NB4 (cell line): ENCODE results near the gene PIAS4.

Source experiments
- DNase-seq: peaks from one replicate; pipeline ENCODE4 v3.0.0; 2010; ENCODE audit warnings: low read depth
- H3K4me3 ChIP-seq: one replicate; pipeline ENCODE4 v1.5.1; 2011; ENCODE audit warnings: mild to moderate bottlenecking, low read depth, low read length, moderate library complexity
- MYC ChIP-seq: IDR thresholded peaks from 2 replicates; pipeline ENCODE4 v1.6.1; 2011; ENCODE audit warnings: low read depth, low read length
- POLR2A ChIP-seq: IDR thresholded peaks from 2 replicates; pipeline ENCODE4 v1.6.1; 2011; ENCODE audit warnings: mild to moderate bottlenecking; ENCODE audit not compliant: insufficient read length; ENCODE audit errors: extremely low read depth
- TF ChIP-seq, protein P1 (sequence below): IDR thresholded peaks from one replicate; pipeline ENCODE4 v1.5.1; 2012; ENCODE audit warnings: low read depth, low read length
- TF ChIP-seq, protein P2 (sequence below): IDR thresholded peaks from 2 replicates; pipeline ENCODE4 v1.6.1; 2011; ENCODE audit warnings: low read depth, low read length

Gene PIAS4

DNA sequence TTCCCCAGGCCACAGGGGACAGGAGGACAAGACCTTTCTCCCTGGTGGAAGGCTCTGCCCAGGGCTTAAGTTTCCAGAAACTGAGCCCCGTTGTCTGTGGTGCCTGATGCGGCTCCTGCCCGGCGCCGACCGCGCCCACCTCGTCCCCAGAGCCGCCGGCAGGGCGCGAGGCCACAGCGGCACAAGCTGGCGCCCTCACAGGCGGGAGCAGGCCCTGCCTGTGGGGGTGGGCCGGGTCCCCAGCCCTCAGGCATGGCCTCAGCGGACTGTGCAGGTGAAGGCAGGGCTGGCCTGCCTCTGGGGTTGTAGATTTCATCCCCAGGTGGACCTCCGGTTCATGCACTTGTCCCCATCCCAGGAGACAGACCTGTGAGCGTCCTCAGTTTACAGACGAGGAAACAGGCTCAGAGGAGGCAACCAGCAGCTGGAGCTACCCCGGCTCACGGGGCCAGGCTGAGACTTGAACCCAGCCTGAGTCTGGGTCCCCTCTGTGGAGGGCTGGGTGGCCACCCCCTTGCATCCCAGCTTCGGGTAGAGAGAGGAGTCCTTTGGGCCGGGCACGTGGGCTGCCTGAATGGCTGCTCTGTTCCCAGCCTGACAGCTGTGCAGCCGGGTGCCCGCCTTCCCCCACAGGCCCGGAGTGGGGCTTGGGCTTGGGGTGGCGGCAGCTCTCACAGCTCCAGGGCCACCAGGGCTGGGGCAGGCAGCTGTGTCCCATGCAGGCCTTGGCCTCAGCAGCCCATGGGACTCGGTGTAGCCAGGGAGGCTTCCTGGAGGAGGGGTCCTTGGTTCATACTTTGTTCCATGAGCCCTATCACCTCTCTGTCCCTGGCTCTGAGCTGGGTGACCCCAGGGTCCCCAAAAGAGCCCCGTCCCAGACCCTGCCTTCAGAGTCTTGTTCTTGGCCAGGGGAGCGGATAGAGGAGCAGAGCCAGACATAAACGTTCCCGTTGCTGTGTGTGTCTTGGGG is 26.8 kb downstream of the PIAS4 start:
- no peak for DNase-seq
- TF ChIP-seq, protein P1, sequence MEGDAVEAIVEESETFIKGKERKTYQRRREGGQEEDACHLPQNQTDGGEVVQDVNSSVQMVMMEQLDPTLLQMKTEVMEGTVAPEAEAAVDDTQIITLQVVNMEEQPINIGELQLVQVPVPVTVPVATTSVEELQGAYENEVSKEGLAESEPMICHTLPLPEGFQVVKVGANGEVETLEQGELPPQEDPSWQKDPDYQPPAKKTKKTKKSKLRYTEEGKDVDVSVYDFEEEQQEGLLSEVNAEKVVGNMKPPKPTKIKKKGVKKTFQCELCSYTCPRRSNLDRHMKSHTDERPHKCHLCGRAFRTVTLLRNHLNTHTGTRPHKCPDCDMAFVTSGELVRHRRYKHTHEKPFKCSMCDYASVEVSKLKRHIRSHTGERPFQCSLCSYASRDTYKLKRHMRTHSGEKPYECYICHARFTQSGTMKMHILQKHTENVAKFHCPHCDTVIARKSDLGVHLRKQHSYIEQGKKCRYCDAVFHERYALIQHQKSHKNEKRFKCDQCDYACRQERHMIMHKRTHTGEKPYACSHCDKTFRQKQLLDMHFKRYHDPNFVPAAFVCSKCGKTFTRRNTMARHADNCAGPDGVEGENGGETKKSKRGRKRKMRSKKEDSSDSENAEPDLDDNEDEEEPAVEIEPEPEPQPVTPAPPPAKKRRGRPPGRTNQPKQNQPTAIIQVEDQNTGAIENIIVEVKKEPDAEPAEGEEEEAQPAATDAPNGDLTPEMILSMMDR: no peak
- TF ChIP-seq POLR2A (no peak), MYC (no peak)
- TF ChIP-seq, protein P2, sequence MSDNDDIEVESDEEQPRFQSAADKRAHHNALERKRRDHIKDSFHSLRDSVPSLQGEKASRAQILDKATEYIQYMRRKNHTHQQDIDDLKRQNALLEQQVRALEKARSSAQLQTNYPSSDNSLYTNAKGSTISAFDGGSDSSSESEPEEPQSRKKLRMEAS: no peak
- H3K4me3 ChIP-seq: no peak overlapping the region

DNA sequence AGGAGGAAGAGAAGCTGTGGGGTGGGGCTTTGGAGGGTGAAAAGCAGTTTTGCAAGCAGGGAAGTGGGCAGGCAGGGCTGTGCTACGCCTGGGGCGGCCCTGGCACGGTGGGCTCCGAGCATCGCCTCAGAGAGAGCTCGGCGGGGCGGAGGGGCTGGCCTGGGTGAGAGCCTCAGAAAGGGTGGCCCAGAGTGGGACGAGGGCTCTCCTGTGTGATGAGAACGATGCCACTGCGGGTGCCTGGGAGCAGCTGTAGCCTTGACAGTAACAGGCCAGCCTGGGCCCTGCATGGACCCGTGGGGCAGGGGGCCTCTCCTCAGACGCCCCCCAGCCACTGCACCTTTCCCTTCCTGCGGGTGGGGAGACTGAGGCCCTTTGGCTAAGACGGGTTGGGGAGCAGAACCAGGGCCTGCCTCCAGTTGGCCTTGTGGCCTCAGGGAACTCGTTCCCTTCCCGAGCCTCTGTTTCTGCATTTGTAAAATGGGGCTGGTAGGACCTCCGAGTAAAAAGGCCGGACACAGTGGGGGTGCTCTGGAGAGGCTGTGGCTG is 27.6 kb downstream of the PIAS4 start:
- DNase-seq: no peak
- H3K4me3 ChIP-seq: no peak overlapping the region
- TF ChIP-seq POLR2A: no peak
- TF ChIP-seq MYC: no peak
- TF ChIP-seq, protein P1: no peak
- TF ChIP-seq, protein P2: no peak

DNA sequence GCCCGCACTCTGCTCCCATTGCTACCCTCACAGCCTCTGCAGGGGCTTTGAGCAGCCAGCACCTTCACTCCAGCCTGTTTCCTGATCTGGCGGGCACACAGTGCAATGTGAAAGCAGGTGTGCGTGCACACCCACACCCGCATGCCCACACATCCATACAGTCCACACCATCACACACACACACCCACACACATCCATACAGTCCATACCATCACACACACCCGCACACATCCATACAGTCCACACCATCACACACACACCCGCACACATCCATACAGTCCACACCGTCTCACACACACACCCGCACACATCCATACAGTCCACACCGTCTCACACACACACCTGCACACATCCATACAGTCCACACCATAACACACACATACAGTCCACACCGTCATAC is 28.0 kb downstream of the PIAS4 start:
- no peak overlapping the region for H3K4me3 ChIP-seq
- TF ChIP-seq MYC: no peak
- TF ChIP-seq POLR2A: no peak
- TF ChIP-seq, protein P2: no peak
- TF ChIP-seq, protein P1: no peak
- peak; percentile 19 for DNase-seq

DNA sequence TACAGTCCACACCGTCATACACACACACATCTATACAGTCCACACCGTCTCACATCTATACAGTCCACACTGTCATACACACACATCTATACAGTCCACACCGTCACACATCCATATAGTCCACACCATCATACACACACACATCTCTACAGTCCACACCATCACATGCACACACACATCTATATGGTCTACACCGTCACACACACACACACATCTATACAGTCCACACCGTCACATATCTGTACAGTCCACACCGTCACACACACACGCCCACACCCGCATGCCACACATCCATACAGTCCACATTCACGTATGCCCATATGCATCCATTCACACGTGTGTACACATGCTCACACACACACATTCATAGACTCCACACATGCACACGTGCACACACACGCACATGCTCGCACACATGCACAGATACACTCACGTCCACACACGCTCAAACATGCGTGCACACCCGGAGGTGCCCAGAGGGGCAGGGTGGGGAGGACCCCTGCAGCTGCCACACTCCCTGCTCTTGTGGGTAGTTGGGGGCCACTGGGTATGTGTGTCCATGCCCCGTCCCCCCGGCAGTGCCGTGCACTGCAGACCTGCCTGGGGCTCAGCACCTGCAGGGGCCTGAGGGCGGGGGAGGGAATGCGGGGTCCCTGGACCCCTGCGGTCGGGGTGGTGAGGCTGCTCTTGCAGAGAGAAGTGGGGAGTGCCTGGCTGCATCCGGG is 29.2 kb downstream of the PIAS4 start:
- no peak for DNase-seq
- no peak overlapping the region for H3K4me3 ChIP-seq
- TF ChIP-seq POLR2A (no peak), MYC (no peak)
- TF ChIP-seq, protein P2: no peak
- TF ChIP-seq, protein P1: no peak

DNA sequence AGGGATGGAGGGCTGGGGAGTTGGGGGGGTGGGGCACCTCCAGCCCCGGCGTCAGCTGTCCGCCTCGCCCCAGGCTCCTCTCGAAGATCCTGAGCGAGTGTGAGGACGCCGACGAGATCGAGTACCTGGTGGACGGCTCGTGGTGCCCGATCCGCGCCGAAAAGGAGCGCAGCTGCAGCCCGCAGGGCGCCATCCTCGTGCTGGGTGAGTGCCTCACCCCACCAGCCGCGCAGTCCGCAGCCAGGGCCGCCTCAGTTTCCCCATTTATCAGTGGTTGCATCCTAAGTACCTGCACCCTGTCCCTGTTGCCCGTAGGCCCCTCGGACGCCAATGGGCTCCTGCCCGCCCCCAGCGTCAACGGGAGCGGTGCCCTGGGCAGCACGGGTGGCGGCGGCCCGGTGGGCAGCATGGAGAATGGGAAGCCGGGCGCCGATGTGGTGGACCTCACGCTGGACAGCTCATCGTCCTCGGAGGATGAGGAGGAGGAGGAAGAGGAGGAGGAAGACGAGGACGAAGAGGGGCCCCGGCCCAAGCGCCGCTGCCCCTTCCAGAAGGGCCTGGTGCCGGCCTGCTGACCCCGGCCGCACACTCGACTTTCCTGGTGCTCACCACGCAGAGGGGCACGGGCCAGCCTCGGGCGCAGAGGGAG is 29.9 kb downstream of the PIAS4 start:
- TF ChIP-seq, protein P2: no peak
- no peak for TF ChIP-seq MYC
- TF ChIP-seq, protein P1: no peak
- no peak for TF ChIP-seq POLR2A
- no peak for DNase-seq
- H3K4me3 ChIP-seq: no peak overlapping the region
